Measurements from ENCODE around the gene NFE2L2.
"Not testable (repeated sequence)": the region's sequence is repeated elsewhere in the genome, so short reads cannot be mapped to it uniquely, and the experiment has no call there.

NFE2L2 gene

GRCh38 chr2:177275743-177276055 is 11.2 kb upstream of the NFE2L2 start:
- DNase-seq, result no peak

GRCh38 chr2:177275040-177275742 is 10.7 kb upstream of the NFE2L2 start:
- DNase-seq, result no peak

GRCh38 chr2:177273408-177273807 is 8.9 kb upstream of the NFE2L2 start:
- DNase-seq, result no peak

GRCh38 chr2:177272765-177273164 is 8.2 kb upstream of the NFE2L2 start:
- DNase-seq, result no peak

- DNase-seq, result no peak
These were observed 7.6 kb upstream of the NFE2L2 start for GRCh38 chr2:177271981-177272666.

GRCh38 chr2:177270531-177270930 is 6.0 kb upstream of the NFE2L2 start:
- no peak for DNase-seq

GRCh38 chr2:177268901-177269300 is 4.4 kb upstream of the NFE2L2 start:
- no peak for DNase-seq

- DNase-seq, result no peak
These were observed 3.8 kb upstream of the NFE2L2 start for GRCh38 chr2:177268187-177268871.

GRCh38 chr2:177266955-177267354 is 2.4 kb upstream of the NFE2L2 start:
- not testable (repeated sequence) for DNase-seq

- DNase-seq, result no peak
These were observed 1.6 kb upstream of the NFE2L2 start for GRCh38 chr2:177265824-177266817.

- peak; percentile 43 for DNase-seq
These were observed 276 bp downstream of the NFE2L2 start for GRCh38 chr2:177264209-177264692.

- peak; percentile 98 for DNase-seq
These were observed 897 bp downstream of the NFE2L2 start for GRCh38 chr2:177263451-177264208.

GRCh38 chr2:177262958-177263450 is 1.5 kb downstream of the NFE2L2 start:
- no peak for DNase-seq

- DNase-seq, result no peak
These were observed 2.4 kb downstream of the NFE2L2 start for GRCh38 chr2:177262092-177262491.

- DNase-seq, result no peak
These were observed 3.1 kb downstream of the NFE2L2 start for GRCh38 chr2:177261116-177262060.

GRCh38 chr2:177260379-177260778 is 4.1 kb downstream of the NFE2L2 start:
- no peak for DNase-seq

- DNase-seq, result no peak
These were observed 6.5 kb downstream of the NFE2L2 start for GRCh38 chr2:177258059-177258458.

- DNase-seq, result no peak
These were observed 7.1 kb downstream of the NFE2L2 start for GRCh38 chr2:177257471-177257870.

- DNase-seq, result no peak
These were observed 7.8 kb downstream of the NFE2L2 start for GRCh38 chr2:177256695-177257094.

- DNase-seq, result no peak
These were observed 8.5 kb downstream of the NFE2L2 start for GRCh38 chr2:177256026-177256425.

GRCh38 chr2:177255227-177255601 is 9.3 kb downstream of the NFE2L2 start:
- no peak for DNase-seq
